Dendritic cell treated with granulocyte-macrophage colony-stimulating factor and Interleukin-4, amounts not matched to agents 40 ng/mL and 50 ng/mL, for 4 days (primary cell): ENCODE data around the gene SPIB.

Experiments
- H3K27ac Mint-ChIP-seq: one replicate; pipeline ENCODE4 v1.8.0; 2022; ENCODE audit warnings: mild to moderate bottlenecking, mixed read lengths
- H3K27me3 Mint-ChIP-seq: one replicate; pipeline ENCODE4 v1.8.0; 2022; ENCODE audit warnings: mild to moderate bottlenecking, mixed read lengths
- H3K36me3 Mint-ChIP-seq: one replicate; pipeline ENCODE4 v1.8.0; 2022; ENCODE audit warnings: low read depth, mixed read lengths
- H3K4me1 Mint-ChIP-seq: one replicate; pipeline ENCODE4 v1.8.0; 2022; ENCODE audit warnings: low read depth, mixed read lengths
- H3K4me3 Mint-ChIP-seq: one replicate; pipeline ENCODE4 v1.8.0; 2022; ENCODE audit warnings: mild to moderate bottlenecking, moderate library complexity, mixed read lengths
- H3K9me3 Mint-ChIP-seq: one replicate; pipeline ENCODE4 v1.8.0; 2022; ENCODE audit warnings: mixed read lengths
- intact Hi-C: fragments of 100-400 bp; cut with micrococcal nuclease; formaldehyde crosslinking; loops from one replicate; pipeline ENCODE4 v1.15.0; 2022

SPIB gene

DNA sequence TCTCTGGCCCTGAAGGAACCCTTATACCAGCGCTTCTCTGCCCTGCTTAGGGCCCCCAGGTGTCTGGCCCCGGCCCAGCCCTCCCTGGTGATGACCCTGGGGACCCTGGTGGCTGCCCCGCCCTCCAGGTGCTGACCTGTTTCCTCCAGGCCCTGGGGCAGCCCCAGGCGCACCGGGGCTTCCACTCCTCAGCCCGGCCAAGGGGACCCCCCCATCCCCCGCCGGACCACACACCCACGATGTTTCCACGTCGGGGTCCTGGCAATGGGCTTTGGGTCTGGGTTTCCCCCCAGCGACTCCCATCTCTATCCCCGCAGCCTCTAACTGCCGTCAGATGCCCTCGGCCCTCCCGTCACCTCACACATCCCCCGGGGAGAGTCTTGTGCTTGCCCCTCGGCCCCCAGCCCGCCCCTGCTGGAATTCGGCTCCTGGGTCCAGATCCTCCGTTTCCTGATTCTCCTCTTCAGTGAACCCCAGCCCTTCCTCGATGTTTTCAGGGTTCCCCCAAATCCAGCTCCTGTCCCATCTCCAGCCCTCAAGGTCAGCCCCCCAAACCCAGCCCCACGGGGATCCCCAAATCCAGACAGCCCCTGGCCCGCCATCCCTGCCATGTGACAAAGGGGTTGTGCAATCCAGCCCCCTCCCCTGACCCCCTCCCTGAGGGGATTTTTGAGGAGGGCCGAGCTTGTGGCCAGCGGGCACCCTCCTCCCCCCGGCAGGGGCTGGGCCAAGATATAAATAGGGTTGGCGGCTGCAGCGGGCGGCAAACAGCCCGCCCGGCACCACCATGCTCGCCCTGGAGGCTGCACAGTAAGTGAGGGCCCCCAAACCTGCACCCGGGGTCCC is at the start of gene SPIB:
Gene SPIB (plus strand): TSS at position 763 of the 846 bp plus-strand sequence. CDS start 25 bp downstream, at position 788.
- Mint-ChIP-seq H3K27ac (peak within 1 kb of the TSS; percentile 8), H3K36me3 (peaks cover 23% of the 10 kb centered on the region), H3K4me1 (peaks cover 52% of the 10 kb centered on the region), H3K27me3 (peaks cover 31% of the 10 kb centered on the region), H3K9me3 (no peaks in the 10 kb centered on the region), H3K4me3 (peak within 1 kb of the TSS; percentile 39)
- intact Hi-C loops, result loop anchor here (5.0 kb wide), 1 partner anchor 44 kb away; no protein-coding TSS in a partner anchor

DNA sequence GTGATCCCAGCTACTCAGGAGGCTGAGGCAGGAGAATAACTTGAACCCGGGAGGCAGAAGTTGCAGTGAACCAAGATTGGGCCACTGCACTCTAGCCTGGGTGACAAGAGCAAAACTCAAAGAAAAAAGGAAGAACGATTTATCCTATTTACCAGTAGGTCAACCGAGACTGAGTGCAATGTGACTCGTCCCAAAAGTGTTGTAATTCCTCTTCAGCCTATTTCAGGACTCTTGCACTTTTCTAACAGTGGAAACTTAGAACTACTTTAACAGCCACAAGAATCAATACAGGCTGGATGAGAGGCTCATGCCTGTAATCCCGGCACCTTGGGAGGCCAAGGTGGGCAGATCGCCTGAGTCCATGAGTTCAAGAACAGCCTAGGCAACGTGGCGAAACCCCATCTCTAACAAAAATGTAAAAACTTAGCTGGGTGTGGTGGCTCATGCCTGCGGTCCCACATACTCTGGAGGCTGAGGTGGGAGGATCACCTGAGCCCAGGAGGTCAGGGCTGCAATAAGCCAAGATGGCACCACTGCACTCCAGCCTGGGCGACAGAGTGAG is 46.7 kb upstream of the SPIB start:
- H3K27ac Mint-ChIP-seq, result peak overlapping the region; percentile 67
- no peak overlapping the region for H3K4me3 Mint-ChIP-seq
- intact Hi-C loops, result no loop called here
- peaks cover 44% of the 10 kb centered on the region for H3K4me1 Mint-ChIP-seq
- no peaks in the 10 kb centered on the region for H3K27me3 Mint-ChIP-seq
- no peaks in the 10 kb centered on the region for H3K9me3 Mint-ChIP-seq
- H3K36me3 Mint-ChIP-seq, result peaks cover 17% of the 10 kb centered on the region

DNA sequence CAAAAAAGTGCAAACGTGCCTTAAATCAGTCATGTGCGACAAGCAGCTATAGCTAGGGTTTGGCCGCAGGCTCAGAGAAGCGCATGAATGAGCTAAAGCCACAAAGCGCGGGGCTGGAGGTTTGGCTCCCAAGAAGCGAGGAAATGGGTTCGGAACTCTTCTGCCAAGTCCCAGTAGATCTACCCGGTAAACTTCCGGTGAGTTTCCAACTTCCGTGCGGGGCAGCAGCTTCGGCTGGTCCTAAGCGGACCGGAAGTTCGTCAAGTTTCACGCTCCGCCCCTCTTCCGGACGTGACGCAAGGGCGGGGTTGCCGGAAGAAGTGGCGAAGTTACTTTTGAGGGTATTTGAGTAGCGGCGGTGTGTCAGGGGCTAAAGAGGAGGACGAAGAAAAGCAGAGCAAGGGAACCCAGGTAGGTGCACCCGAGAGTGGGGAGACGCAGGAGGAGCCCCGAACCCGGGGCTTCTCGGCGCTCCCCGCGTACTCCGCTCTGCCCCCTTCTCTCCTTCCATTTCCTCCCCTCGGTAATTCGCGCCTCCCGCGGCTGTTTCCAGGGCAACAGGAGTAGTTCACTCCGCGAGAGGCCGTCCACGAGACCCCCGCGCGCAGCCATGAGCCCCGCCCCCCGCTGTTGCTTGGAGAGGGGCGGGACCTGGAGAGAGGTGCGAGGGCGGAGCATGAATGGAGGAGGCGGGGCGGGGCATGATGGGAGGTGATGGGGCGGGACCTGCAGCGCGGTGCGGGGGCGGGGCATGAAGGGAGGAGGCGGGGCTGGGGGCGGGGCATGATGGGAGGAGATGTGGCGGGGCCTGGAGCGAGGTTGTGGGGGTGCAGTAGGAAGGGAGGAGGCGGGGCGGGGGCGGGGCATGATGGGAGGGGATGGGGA is 42.3 kb upstream of the SPIB start, which contains the start of gene NR1H2:
Gene NR1H2 (plus strand): TSS at position 292 of the 885 bp plus-strand sequence. CDS start 1,149 bp downstream, outside the sequence.
- no peaks in the 10 kb centered on the region for H3K27me3 Mint-ChIP-seq
- no peaks in the 10 kb centered on the region for H3K9me3 Mint-ChIP-seq
- H3K27ac Mint-ChIP-seq, result peak within 1 kb of the TSS; percentile 100
- H3K4me3 Mint-ChIP-seq, result peak within 1 kb of the TSS; percentile 97
- H3K4me1 Mint-ChIP-seq, result peaks cover 61% of the 10 kb centered on the region
- intact Hi-C loops, result loop anchor here (1.0 kb wide), 1 partner anchor 8 kb away; the partner anchor contains the start of gene POLD1
- H3K36me3 Mint-ChIP-seq, result peaks cover 55% of the 10 kb centered on the region

GRCh38 chr19:50377051-50377461 is 41.7 kb upstream of the SPIB start:
- Mint-ChIP-seq H3K4me3 (peak overlapping the region; percentile 97), H3K27ac (peak overlapping the region; percentile 100), H3K36me3 (peaks cover 61% of the 10 kb centered on the region), H3K4me1 (peaks cover 58% of the 10 kb centered on the region), H3K9me3 (no peaks in the 10 kb centered on the region), H3K27me3 (no peaks in the 10 kb centered on the region)
- intact Hi-C loops, result no loop called here

DNA sequence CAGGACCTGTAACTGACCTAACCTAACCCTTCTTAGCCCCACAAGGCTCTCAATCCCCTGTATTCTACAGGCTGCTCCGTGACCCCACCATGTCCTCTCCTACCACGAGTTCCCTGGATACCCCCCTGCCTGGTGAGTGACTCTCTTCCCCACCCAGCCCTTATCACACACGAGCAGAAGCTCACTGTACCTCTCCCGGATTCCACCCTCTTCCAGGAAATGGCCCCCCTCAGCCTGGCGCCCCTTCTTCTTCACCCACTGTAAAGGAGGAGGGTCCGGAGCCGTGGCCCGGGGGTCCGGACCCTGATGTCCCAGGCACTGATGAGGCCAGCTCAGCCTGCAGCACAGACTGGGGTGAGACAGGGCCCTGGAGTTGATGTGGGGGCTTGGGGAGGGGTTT is 41.2 kb upstream of the SPIB start:
- H3K27me3 Mint-ChIP-seq, result no peaks in the 10 kb centered on the region
- H3K36me3 Mint-ChIP-seq, result peaks cover 66% of the 10 kb centered on the region
- no peak overlapping the region for H3K4me3 Mint-ChIP-seq
- H3K4me1 Mint-ChIP-seq, result peaks cover 53% of the 10 kb centered on the region
- no peaks in the 10 kb centered on the region for H3K9me3 Mint-ChIP-seq
- peak overlapping the region; percentile 100 for H3K27ac Mint-ChIP-seq
- intact Hi-C loops, result no loop called here

GRCh38 chr19:50378169-50378862 is 40.4 kb upstream of the SPIB start:
- H3K4me1 Mint-ChIP-seq, result peaks cover 54% of the 10 kb centered on the region
- no peak overlapping the region for H3K4me3 Mint-ChIP-seq

DNA sequence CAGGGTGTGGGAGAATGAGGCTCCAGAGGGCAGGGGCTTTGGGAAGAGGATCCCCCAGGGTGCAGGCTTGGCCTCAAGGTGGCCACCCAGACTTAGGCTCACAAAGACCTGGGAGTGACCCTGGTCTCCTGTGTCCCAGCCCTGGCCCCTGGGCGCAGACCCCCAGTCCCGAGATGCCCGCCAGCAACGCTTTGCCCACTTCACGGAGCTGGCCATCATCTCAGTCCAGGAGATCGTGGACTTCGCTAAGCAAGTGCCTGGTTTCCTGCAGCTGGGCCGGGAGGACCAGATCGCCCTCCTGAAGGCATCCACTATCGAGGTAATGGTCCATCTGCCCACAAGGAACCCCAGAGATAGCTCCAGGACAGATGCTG is 39.9 kb upstream of the SPIB start:
- no peaks in the 10 kb centered on the region for H3K27me3 Mint-ChIP-seq
- H3K36me3 Mint-ChIP-seq, result peaks cover 71% of the 10 kb centered on the region
- H3K4me1 Mint-ChIP-seq, result peaks cover 59% of the 10 kb centered on the region
- no peaks in the 10 kb centered on the region for H3K9me3 Mint-ChIP-seq
- intact Hi-C loops, result no loop called here
- H3K4me3 Mint-ChIP-seq, result no peak overlapping the region
- H3K27ac Mint-ChIP-seq, result no peak overlapping the region

More at GRCh38 chr19:50378169-50378862, 40.4 kb upstream of the SPIB start:
- Mint-ChIP-seq H3K27me3 (no peaks in the 10 kb centered on the region), H3K36me3 (peaks cover 71% of the 10 kb centered on the region), H3K9me3 (no peaks in the 10 kb centered on the region), H3K27ac (peak overlapping the region; percentile 100)
- intact Hi-C loops, result no loop called here

GRCh38 chr19:50379602-50380001 is 39.1 kb upstream of the SPIB start:
- Mint-ChIP-seq H3K36me3 (peaks cover 78% of the 10 kb centered on the region), H3K27ac (no peak overlapping the region), H3K4me3 (no peak overlapping the region), H3K27me3 (no peaks in the 10 kb centered on the region), H3K4me1 (peaks cover 61% of the 10 kb centered on the region), H3K9me3 (no peaks in the 10 kb centered on the region)
- intact Hi-C loops, result no loop called here

DNA sequence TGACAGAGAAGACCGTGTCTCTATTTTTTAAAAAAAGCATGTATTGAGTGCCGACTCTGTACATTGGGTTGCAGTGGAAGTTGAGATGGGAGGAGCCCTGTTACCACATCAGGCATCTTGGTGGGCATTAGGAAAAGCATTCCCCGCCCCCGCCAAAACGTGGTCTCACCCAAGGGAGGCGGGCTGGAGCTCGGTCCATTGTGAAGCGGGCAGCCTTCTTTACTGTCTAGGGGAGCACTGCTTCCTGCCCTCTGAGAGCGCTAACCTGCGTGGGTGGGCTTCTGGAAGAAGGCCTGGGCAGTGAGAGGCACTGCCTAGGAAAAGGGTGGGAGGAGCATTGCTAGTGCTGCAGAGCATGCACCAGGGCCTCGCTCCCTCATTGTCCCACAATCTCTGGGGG is 38.6 kb upstream of the SPIB start:
- H3K4me3 Mint-ChIP-seq, result no peak overlapping the region
- H3K27me3 Mint-ChIP-seq, result no peaks in the 10 kb centered on the region
- H3K9me3 Mint-ChIP-seq, result no peaks in the 10 kb centered on the region
- H3K4me1 Mint-ChIP-seq, result peaks cover 65% of the 10 kb centered on the region
- intact Hi-C loops, result no loop called here
- H3K36me3 Mint-ChIP-seq, result peaks cover 83% of the 10 kb centered on the region
- no peak overlapping the region for H3K27ac Mint-ChIP-seq

- intact Hi-C loops, result no loop called here
- Mint-ChIP-seq H3K27me3 (no peaks in the 10 kb centered on the region), H3K27ac (no peak overlapping the region), H3K4me3 (no peak overlapping the region), H3K36me3 (peaks cover 86% of the 10 kb centered on the region), H3K4me1 (peaks cover 71% of the 10 kb centered on the region), H3K9me3 (no peaks in the 10 kb centered on the region)
Measured at GRCh38 chr19:50380751-50381151, 38.0 kb upstream of the SPIB start.

GRCh38 chr19:50381881-50382729 is 36.6 kb upstream of the SPIB start:
- Mint-ChIP-seq H3K4me3 (no peak overlapping the region), H3K4me1 (peaks cover 78% of the 10 kb centered on the region), H3K9me3 (no peaks in the 10 kb centered on the region), H3K36me3 (peaks cover 80% of the 10 kb centered on the region), H3K27me3 (no peaks in the 10 kb centered on the region), H3K27ac (no peak overlapping the region)
- intact Hi-C loops, result no loop called here

DNA sequence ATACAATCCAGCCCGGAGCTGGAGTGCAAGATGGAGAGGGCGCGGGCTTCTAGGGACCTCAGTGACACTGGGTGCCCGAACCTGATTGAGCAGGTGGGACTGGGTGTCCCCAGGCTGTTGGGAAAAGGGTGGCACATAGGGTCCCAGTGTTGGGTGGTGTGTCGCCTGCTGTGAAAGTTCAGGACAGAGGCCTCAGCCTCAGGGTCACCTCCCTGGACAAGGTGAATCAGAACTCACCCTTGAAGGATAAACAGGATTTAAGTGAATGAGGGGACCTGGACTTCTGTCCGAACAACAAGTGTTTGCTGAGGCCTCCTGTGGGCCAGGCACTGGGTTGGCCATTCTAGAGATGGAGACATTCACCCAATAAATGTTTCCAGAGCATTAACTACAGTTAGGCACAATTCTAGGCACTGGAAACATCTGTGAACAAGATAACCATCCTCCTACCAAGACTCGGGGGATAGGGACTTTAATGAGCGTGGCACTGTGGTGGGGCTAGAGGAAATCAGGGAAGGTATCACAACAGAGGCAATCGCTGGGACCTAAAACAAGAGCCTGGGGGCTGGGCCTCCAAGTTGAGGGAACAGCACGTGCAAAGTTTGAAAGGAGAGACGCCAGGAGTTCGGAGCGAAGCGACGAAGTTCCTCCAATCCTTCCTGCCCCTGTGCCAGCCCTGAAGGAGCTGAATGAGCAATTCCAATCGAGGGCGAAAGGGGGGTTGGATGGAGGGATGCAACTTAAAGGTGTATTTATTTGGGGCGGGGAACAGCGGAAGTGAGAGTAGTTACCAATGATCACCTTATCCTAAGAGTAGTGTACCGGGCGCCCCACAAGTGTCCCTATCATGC is 35.5 kb upstream of the SPIB start:
- peak overlapping the region; percentile 94 for H3K27ac Mint-ChIP-seq

More for the DNA sequence above, 35.5 kb upstream of the SPIB start:
- Mint-ChIP-seq H3K9me3 (no peaks in the 10 kb centered on the region), H3K27me3 (no peaks in the 10 kb centered on the region), H3K4me1 (peaks cover 78% of the 10 kb centered on the region), H3K4me3 (peak overlapping the region; percentile 87), H3K36me3 (peaks cover 75% of the 10 kb centered on the region)
- intact Hi-C loops, result no loop called here
